ENCODE data around the gene DOK6. TPM values are rescaled to one million over a fixed set of nuclear protein-coding genes. Genes with fewer than 3 reads are reported as not detected.

Gene DOK6
- total RNA-seq, 1 donor from 2014 or later = not detected

- Mint-ChIP-seq H3K4me1 (no peaks in the 10 kb centered on the region), H3K27ac (no peak overlapping the region), H3K27me3 (no peaks in the 10 kb centered on the region), H3K36me3 (ENCODE audit: low read depth) (no peaks in the 10 kb centered on the region), H3K4me3 (no peak overlapping the region), H3K9me3 (no peaks in the 10 kb centered on the region)
- POLR2A ChIA-PET = no interaction called here
- ATAC-seq (ENCODE audit: low read depth) (no peak), DNase-seq (no peak)
- no peak for TF ChIP-seq CTCF (IDR thresholded peaks at IDR 0.05)
- CTCF ChIA-PET = no interaction called here
- intact Hi-C loops (cut with micrococcal nuclease) = no loop called here
Measured at GRCh38 chr18:69411199-69411598, 10.5 kb downstream of the DOK6 start.

GRCh38 chr18:69414184-69414583 lies 13.5 kb downstream of the DOK6 start:
- no peaks in the 10 kb centered on the region for H3K27me3 Mint-ChIP-seq
- TF ChIP-seq CTCF (IDR thresholded peaks at IDR 0.05) = no peak
- ChIA-PET CTCF (no interaction called here), POLR2A (no interaction called here)
- no peaks in the 10 kb centered on the region for H3K4me1 Mint-ChIP-seq
- H3K27ac Mint-ChIP-seq = no peak overlapping the region
- no peak overlapping the region for H3K4me3 Mint-ChIP-seq
- intact Hi-C loops (cut with micrococcal nuclease) = no loop called here
- no peaks in the 10 kb centered on the region for H3K36me3 Mint-ChIP-seq (ENCODE audit: low read depth)
- DNase-seq (no peak), ATAC-seq (ENCODE audit: low read depth) (no peak)
- peaks cover 2% of the 10 kb centered on the region for H3K9me3 Mint-ChIP-seq

DNA sequence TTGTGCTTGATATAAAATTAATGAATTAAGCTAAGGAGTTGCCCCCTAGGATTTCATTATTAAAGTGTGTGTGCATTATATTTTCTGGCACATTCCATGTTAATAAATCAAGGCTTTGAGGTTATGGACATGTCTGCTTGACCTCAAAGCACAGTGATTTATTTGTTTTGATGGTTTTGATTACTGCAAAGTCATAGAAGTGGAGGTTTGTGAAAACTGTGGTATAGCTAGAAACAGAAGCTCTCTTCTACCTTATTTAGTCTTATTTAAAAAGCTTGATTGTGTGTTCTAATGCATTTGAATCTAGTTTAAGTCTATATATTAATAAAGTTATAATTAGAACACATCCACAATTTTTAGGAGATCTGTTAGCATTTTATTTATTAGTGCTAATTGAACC lies 32.2 kb downstream of the DOK6 start:
- Mint-ChIP-seq H3K27me3 (no peaks in the 10 kb centered on the region), H3K36me3 (ENCODE audit: low read depth) (no peaks in the 10 kb centered on the region), H3K4me1 (no peaks in the 10 kb centered on the region), H3K4me3 (no peak overlapping the region), H3K27ac (no peak overlapping the region), H3K9me3 (no peaks in the 10 kb centered on the region)
- no peak for ATAC-seq (ENCODE audit: low read depth)
- intact Hi-C loops (cut with micrococcal nuclease) = no loop called here
- ChIA-PET CTCF (no interaction called here), POLR2A (no interaction called here)
- DNase-seq = no peak
- no peak for TF ChIP-seq CTCF (IDR thresholded peaks at IDR 0.05)

DNA sequence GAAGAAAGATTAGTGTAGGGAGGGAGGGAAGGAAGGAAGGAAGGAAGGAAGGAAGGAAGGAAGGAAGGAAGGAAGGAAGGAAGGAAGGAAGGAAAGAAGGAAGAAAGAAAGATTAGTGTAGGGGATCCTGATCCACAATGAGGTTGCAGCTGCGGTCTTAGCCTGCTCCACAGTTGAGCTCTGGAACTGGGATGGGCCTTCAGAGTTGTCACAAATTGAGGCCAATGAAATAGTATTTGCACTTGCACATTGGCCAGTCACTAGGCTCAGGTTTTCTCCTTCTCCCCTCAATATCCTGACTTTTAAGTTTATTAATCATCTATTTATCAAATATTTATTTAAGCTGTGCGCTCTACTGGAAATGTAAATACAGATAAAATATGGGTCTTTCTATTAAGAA lies 34.3 kb downstream of the DOK6 start:
- intact Hi-C loops (cut with micrococcal nuclease) = no loop called here
- POLR2A ChIA-PET = no interaction called here
- DNase-seq = no peak
- no peak for ATAC-seq (ENCODE audit: low read depth)
- TF ChIP-seq CTCF (IDR thresholded peaks at IDR 0.05) = no peak
- CTCF ChIA-PET = no interaction called here
- no peaks in the 10 kb centered on the region for H3K9me3 Mint-ChIP-seq
- no peak overlapping the region for H3K27ac Mint-ChIP-seq
- H3K27me3 Mint-ChIP-seq = no peaks in the 10 kb centered on the region
- no peak overlapping the region for H3K4me3 Mint-ChIP-seq
- no peaks in the 10 kb centered on the region for H3K36me3 Mint-ChIP-seq (ENCODE audit: low read depth)
- H3K4me1 Mint-ChIP-seq = no peaks in the 10 kb centered on the region

DNA sequence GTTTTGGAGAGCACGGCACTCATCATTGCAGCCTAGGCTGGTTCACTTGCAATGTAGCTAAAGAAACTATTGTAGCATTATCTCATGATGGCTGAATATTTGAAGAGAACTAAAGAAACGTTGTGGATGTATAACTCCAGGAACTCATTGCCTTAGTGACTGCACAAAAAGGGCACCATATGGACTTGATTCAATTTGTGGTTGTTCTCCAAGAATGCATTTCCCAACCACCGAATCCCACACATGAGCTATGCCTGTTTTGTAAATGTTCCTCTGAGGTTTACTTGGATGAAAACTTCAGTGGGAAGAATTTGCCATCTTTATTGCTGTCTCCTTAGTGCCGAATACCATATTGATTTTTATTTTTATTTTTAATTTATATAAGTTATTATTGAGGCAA lies 43.5 kb downstream of the DOK6 start:
- Mint-ChIP-seq H3K27me3 (no peaks in the 10 kb centered on the region), H3K4me1 (no peaks in the 10 kb centered on the region), H3K9me3 (peaks cover 8% of the 10 kb centered on the region), H3K27ac (no peak overlapping the region), H3K4me3 (no peak overlapping the region), H3K36me3 (ENCODE audit: low read depth) (no peaks in the 10 kb centered on the region)
- ATAC-seq (ENCODE audit: low read depth) = no peak
- TF ChIP-seq CTCF (IDR thresholded peaks at IDR 0.05) = no peak
- intact Hi-C loops (cut with micrococcal nuclease) = no loop called here
- CTCF ChIA-PET = no interaction called here
- POLR2A ChIA-PET = no interaction called here
- no peak for DNase-seq
